Left ventricle myocardium inferior (tissue), 1 donor: ENCODE results near the gene MGLL. TPM values are rescaled to one million over a fixed set of nuclear protein-coding genes. Genes with fewer than 3 reads are reported as not detected.

Experiments used
- DNase-seq: peaks from one replicate; pipeline ENCODE4 v3.0.0-alpha.2; 2020
- H3K27ac ChIP-seq: fragments of 200-600 bp; replicated peaks from 2 replicates; pipeline ENCODE4 v1.8.0; 2021
- H3K27me3 ChIP-seq: fragments of 200-600 bp; 2 replicates; pipeline ENCODE4 v1.8.0; 2021; ENCODE audit warnings: low read depth
- H3K36me3 ChIP-seq: fragments of 200-600 bp; 2 replicates; pipeline ENCODE4 v1.8.0; 2021
- H3K4me1 ChIP-seq: fragments of 200-600 bp; 2 replicates; pipeline ENCODE4 v1.8.0; 2021
- H3K4me3 ChIP-seq: fragments of 200-600 bp; 2 replicates; pipeline ENCODE4 v1.8.0; 2021; ENCODE audit warnings: mild to moderate bottlenecking, moderate library complexity
- H3K9me3 ChIP-seq: fragments of 200-600 bp; replicated peaks from 2 replicates; pipeline ENCODE4 v1.8.0; 2021
- CTCF ChIP-seq: fragments of 200-600 bp; IDR thresholded peaks from 2 replicates; pipeline ENCODE4 v1.8.0; 2021; ENCODE audit warnings: antibody characterized with exemption, mild to moderate bottlenecking, borderline replicate concordance
- intact Hi-C: fragments of 100-400 bp; cut with micrococcal nuclease; formaldehyde crosslinking; loops from one replicate; pipeline ENCODE4 v1.11.0; 2022
- total RNA-seq: library from RNA; stranded (reverse); fragmentation: NEBNext Ultra II Directional; extraction: Animal tissue kit (Norgen Biotek cat#: 25700); gene quantifications from one replicate; pipeline ENCODE4 v1.2.1, GENCODE V29; 2021
- donor health status: DM: no; HTN: yes; CAD: no; lungs with severe emphysema.

Gene MGLL
- total RNA-seq, 1 donor from 2014 or later, result 67.0 TPM

GRCh38 chr3:127789990-127790881 is 32.1 kb downstream of the MGLL start:
- peaks cover 90% of the 10 kb centered on the region for H3K4me1 ChIP-seq
- H3K4me3 ChIP-seq, result no peak overlapping the region
- no peaks in the 10 kb centered on the region for H3K27me3 ChIP-seq
- no peak for TF ChIP-seq CTCF
- intact Hi-C loops, result no loop called here
- peak overlapping the region; percentile 64 for H3K27ac ChIP-seq
- no peak for DNase-seq
- H3K36me3 ChIP-seq, result peaks cover 12% of the 10 kb centered on the region
- H3K9me3 ChIP-seq, result no peaks in the 10 kb centered on the region

GRCh38 chr3:127789051-127789450 is 33.3 kb downstream of the MGLL start:
- H3K36me3 ChIP-seq, result peaks cover 2% of the 10 kb centered on the region
- DNase-seq, result no peak
- no peak for TF ChIP-seq CTCF
- peak overlapping the region; percentile 64 for H3K27ac ChIP-seq
- H3K4me1 ChIP-seq, result peaks cover 100% of the 10 kb centered on the region
- no peak overlapping the region for H3K4me3 ChIP-seq
- no peaks in the 10 kb centered on the region for H3K9me3 ChIP-seq
- no peaks in the 10 kb centered on the region for H3K27me3 ChIP-seq
- intact Hi-C loops, result no loop called here

GRCh38 chr3:127788451-127788909 is 33.8 kb downstream of the MGLL start:
- no peak for TF ChIP-seq CTCF
- no peaks in the 10 kb centered on the region for H3K27me3 ChIP-seq
- intact Hi-C loops, result no loop called here
- peak overlapping the region; percentile 64 for H3K27ac ChIP-seq
- H3K9me3 ChIP-seq, result no peaks in the 10 kb centered on the region
- H3K4me1 ChIP-seq, result peaks cover 100% of the 10 kb centered on the region
- H3K36me3 ChIP-seq, result no peaks in the 10 kb centered on the region
- H3K4me3 ChIP-seq, result no peak overlapping the region
- no peak for DNase-seq

GRCh38 chr3:127787571-127788365 is 34.5 kb downstream of the MGLL start:
- Histone ChIP-seq H3K4me3 (peak overlapping the region; percentile 1), H3K9me3 (no peaks in the 10 kb centered on the region), H3K27ac (peak overlapping the region; percentile 64), H3K36me3 (no peaks in the 10 kb centered on the region), H3K4me1 (peaks cover 98% of the 10 kb centered on the region), H3K27me3 (no peaks in the 10 kb centered on the region)
- DNase-seq, result no peak
- no peak for TF ChIP-seq CTCF
- intact Hi-C loops, result no loop called here

GRCh38 chr3:127787071-127787490 is 35.2 kb downstream of the MGLL start:
- Histone ChIP-seq H3K4me1 (peaks cover 98% of the 10 kb centered on the region), H3K27ac (peak overlapping the region; percentile 64), H3K36me3 (no peaks in the 10 kb centered on the region), H3K27me3 (no peaks in the 10 kb centered on the region), H3K9me3 (no peaks in the 10 kb centered on the region), H3K4me3 (peak overlapping the region; percentile 1)
- DNase-seq, result peak; percentile 49
- TF ChIP-seq CTCF, result no peak
- intact Hi-C loops, result no loop called here
